Activated naive CD4-positive, alpha-beta T cell treated with Interleukin-2 at 50 U/mL for 16 hours (primary cell): ENCODE data around the gene SEC14L3.

Experiments
- DNase-seq: peaks from one replicate; pipeline ENCODE4 v3.0.0-alpha.2; 2020

Gene SEC14L3

GRCh38 chr22:30471616-30472318 is at the start of gene SEC14L3:
TSS of gene SEC14L3 (minus strand) at chr22:30472017. CDS start at chr22:30471958, 59 bp downstream.
- DNase-seq, result no peak

- no peak for DNase-seq
These were observed 48.1 kb upstream of the SEC14L3 start for GRCh38 chr22:30519842-30520425.

- DNase-seq, result no peak
These were observed 44.9 kb upstream of the SEC14L3 start for GRCh38 chr22:30516731-30517130.

DNA sequence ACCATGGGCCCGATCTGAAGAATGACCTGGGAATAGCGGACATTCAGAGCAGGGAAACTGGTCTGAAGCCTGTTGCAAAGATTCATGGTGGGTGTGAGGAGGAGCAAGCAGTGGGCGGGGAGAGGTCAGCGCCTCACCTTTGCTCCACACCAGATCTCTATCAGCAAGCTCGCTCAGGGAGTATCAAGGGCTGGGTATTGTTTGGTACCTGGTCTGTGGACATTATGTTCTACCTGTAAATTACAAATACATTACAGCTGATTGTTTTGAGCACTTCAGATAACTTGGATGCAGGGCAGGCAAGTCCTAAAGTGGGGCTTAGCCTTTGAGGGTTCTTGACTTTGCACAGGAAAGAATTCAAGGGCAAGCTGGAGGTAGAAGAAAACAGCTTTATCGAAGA is 44.5 kb upstream of the SEC14L3 start:
- no peak for DNase-seq

DNA sequence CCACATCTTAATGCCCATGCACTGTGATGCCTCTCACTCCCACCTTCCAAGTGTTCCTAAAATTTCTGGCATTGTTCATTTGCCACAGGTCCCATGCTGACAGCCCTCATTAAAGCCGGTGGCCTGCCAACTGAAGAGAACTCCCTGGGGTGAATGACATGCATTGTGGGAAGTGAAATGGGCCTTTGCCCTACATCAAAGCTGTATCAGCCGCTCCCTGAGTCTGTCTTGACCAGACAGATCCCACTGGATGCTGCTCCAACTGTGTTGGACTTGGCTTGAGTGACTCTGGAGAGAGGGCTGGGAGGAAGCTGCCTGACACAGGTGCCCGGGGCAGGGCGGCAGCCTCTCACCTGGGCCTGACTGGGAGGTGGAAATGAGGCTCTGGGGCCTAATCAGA is 42.4 kb upstream of the SEC14L3 start:
- no peak for DNase-seq

- no peak for DNase-seq
These were observed 41.6 kb upstream of the SEC14L3 start for GRCh38 chr22:30513462-30513861.

GRCh38 chr22:30511911-30512310 is 40.1 kb upstream of the SEC14L3 start:
- no peak for DNase-seq

GRCh38 chr22:30511109-30511508 is 39.3 kb upstream of the SEC14L3 start:
- DNase-seq, result no peak

DNA sequence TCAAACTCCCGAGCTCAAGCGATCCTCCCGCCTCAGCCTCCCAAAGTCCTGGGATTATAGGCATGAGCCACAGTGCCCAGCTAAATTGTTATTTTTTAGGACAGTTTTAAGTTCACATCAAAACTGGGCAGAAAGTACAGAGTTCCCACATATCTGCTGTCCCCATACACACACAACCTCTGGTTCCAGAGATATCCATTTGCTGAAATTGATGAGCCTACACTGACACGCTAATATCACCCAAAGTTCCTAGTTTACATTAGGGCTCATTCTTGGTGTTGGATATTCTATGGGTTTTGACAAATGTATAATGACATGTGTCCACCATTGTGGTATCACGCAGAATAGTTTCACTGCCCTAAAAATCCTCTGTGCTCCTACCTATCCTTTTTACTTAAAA is 36.4 kb upstream of the SEC14L3 start:
- no peak for DNase-seq

- no peak for DNase-seq
These were observed 35.9 kb upstream of the SEC14L3 start for GRCh38 chr22:30507670-30508069.

- DNase-seq, result no peak
These were observed 34.7 kb upstream of the SEC14L3 start for GRCh38 chr22:30506507-30506968.

DNA sequence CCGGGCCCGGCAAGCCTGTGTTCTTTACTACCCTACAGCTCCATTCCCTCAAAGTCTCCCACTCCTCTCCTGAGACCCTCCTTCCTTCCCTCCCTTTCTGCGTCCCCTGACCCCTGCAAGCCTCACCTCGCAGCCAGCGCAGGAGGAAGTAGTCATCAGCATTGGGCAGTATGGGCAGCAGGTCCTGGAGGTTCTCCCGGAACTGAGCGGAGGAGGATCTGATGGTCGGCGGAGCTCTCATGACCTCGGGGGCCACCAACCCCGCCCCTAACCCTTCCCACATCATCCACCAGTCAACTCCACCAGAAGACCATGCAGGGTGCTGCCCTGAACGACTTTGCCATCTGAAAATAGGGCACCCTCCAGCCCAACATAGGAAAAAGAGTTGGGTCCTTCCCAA is 31.7 kb upstream of the SEC14L3 start:
- DNase-seq, result no peak

GRCh38 chr22:30502911-30503310 is 31.1 kb upstream of the SEC14L3 start:
- no peak for DNase-seq

GRCh38 chr22:30502153-30502552 is 30.3 kb upstream of the SEC14L3 start:
- no peak for DNase-seq

- DNase-seq, result no peak
These were observed 28.8 kb upstream of the SEC14L3 start for GRCh38 chr22:30500628-30501027.

- DNase-seq, result no peak
These were observed 25.8 kb upstream of the SEC14L3 start for GRCh38 chr22:30497466-30498150.

- no peak for DNase-seq
These were observed 23.4 kb upstream of the SEC14L3 start for GRCh38 chr22:30495041-30495784.

GRCh38 chr22:30492144-30492543 is 20.3 kb upstream of the SEC14L3 start:
- DNase-seq, result no peak

GRCh38 chr22:30491381-30491780 is 19.6 kb upstream of the SEC14L3 start:
- no peak for DNase-seq

DNA sequence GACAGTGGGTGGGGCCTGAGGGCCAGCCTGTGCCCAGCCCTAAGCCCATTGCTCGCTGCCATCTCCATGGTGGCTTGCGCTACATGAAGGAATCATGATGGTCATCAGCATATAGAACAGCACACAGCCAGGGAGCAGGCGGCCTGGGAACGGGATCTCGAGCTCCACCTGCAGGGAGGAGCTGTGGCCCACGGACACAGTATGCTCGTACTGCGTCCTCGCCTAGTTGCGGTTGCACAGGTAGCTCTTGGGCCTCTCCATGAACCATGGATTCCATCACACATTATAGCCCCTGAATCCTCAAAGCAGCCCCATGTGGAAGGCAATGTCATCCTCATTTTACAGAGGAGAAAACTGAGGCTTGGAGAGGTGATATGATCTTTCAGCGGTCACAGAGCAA is 18.6 kb upstream of the SEC14L3 start:
- DNase-seq, result no peak

GRCh38 chr22:30488121-30488520 is 16.3 kb upstream of the SEC14L3 start:
- no peak for DNase-seq

- DNase-seq, result no peak
These were observed 14.9 kb upstream of the SEC14L3 start for GRCh38 chr22:30486661-30487115.

GRCh38 chr22:30486118-30486517 is 14.3 kb upstream of the SEC14L3 start:
- DNase-seq, result no peak
